HT1080 (cell line): ENCODE measurements around the gene RNMT. TPM values are rescaled to one million over a fixed set of nuclear protein-coding genes. Genes with fewer than 3 reads are reported as not detected.
"Not testable (repeated sequence)": the region's sequence is repeated elsewhere in the genome, so short reads cannot be mapped to it uniquely, and the experiment has no call there.

ENCODE experiments used
- DNase-seq: peaks from one replicate; pipeline ENCODE4 v3.0.0-alpha.2; 2015; ENCODE audit warnings: low read depth
- total RNA-seq: library from RNA; depleted of rRNA; stranded (reverse); fragments of >200 nt; shearing (Covaris generic); gene quantifications from 2 replicates; pipeline ENCODE4 v1.2.3, GENCODE V29; 2014

RNMT gene
- total RNA-seq, 1 experiment from 2014 or later = 35.1 TPM

DNA sequence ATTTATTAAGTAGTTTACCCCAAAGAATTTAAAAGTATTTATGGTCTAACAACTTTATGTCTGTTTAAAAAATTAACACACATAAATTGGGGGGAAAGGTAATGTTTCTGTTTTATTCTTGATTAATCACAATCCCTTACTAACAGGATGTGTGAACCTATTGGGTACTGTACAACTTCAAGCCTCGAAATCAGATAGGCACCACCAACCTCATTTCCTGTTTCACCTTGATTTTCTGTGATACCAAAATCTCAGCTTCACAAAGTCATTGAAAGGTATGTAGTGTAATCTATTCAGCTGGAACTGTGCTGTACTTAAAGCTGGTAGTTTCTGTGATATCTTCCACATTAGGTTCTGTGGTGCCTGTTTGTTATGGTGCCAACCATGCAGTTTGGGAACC is 4.0 kb downstream of the RNMT start:
- DNase-seq = no peak

DNA sequence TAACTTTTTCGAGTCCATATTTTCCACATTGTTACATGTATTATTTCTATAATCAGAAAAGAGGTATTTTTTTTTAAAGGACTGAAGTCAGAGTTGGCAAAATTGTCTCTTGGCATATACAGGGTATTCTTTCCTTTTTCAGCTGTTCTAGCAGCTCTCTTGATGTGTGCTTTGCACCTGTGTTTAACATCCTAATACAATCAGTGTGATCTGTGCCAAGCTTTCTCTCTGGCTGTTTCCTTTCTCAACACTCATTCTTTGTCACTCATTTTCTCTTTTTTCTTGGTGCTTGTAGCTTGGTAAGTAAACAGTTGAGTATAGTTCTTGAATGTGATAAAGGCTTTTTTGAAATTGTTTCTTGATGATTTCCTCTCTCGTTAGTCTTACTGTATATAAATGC is 9.2 kb downstream of the RNMT start:
- no peak for DNase-seq

DNA sequence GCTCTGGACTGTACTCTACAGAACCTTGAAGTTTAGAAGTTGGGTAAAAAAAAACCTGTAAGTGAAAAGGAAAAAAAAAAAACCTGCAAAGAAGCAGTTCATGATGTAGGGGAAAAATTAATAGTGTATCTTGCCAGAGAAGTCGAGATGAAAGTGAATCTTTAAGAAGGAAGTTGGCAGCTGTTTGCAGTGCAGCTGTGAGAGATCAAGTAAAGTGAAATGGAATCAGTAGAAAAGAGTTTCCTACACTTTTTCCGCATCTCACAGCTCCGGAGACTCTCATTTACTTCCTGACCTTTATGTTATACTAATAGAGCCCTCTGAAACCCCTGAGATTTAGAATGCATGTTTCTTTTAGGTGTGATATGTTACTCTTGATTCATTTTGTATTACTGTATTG is 19.2 kb downstream of the RNMT start:
- DNase-seq = no peak

DNA sequence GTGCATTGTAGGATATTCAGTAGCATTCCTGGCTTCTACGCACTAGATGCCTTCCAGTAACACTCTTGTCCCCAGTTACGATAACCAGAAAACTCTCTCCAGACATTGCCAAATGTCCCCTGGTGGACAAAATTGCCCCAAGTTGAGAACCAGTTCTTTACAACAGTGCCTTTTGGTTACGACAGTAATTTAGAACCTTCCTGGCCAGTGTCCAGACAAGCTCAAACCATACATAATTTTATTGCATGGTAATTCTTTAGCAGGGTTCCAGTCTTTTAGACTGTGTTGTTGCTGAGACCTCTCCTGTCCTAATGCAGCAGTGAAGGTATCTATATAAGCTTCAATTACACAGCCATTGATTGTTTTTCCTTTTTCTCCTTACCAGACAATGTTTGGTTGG is 20.2 kb downstream of the RNMT start:
- no peak for DNase-seq

DNA sequence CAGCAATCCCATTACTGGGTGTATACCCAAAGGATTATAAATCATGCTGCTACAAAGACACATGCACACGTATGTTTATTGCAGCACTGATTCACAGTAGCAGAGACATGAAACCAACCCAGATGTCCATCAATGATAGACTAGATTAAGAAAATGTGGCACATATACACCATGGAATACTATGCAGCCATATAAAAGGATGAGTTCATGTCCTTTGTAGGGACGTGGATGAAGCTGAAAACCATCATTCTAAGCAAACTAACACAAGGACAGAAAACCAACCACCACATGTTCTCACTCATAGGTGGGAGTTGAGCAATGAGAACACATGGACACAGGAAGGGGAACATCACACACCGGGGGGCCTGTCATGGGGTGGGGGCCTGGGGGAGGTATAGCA is 25.1 kb downstream of the RNMT start:
- DNase-seq = not testable (repeated sequence)

DNA sequence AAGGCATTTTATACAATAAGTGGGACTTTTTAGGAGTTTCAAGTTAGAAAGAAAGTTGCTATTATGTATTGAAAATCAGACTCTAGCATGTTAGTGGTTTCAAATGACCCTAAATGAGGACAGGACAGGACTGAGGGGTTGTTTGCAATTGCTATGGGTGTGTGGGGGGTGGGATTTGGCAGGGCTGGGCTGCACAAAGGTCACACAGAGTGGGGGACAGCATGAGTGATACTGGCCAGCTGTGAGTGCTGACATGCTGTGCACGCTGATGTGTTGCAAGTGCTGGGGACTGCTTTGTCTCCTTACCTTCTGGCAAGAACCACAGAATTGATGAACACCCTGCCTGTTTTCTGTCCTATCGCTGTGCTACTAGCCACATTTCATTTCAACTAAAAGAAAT is 29.8 kb downstream of the RNMT start:
- no peak for DNase-seq

DNA sequence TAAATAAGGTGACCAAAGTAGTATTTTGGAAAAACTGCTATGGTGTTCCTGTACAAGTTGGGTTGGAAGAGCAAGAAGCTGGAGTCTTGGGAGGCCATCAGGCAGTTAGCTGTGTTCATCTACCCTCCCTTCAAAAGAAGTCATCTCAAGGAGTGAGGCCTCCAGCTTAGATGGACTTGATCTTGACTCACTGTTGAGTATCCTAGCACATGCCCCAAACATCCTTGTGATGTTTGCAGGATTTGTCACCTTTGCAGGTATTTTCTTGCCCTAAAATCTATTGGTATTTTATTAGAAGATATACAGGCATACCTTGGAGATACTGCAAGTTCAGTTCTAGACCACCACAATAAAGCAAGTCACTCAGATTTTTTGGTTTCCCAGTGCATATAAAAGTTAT is 30.2 kb downstream of the RNMT start:
- no peak for DNase-seq

DNA sequence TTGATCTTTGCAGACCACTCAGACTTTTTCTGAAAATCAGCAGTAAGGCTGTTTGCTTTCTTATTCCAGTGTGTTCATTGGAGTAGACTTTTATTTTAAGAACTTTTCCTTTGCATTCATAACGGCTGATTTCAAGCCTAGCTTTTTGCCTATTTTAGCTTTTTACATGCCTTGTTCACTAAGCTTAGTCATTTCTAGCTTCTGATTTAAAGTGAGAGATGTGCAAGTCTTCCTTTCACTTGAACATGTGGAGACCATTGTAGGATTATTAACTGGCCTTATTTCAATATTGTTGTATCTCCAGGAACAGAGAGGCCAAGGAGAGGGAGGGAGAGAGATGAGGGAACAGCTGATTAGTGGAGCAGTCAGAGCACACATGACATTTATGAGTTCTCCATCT is 32.1 kb downstream of the RNMT start:
- no peak for DNase-seq

DNA sequence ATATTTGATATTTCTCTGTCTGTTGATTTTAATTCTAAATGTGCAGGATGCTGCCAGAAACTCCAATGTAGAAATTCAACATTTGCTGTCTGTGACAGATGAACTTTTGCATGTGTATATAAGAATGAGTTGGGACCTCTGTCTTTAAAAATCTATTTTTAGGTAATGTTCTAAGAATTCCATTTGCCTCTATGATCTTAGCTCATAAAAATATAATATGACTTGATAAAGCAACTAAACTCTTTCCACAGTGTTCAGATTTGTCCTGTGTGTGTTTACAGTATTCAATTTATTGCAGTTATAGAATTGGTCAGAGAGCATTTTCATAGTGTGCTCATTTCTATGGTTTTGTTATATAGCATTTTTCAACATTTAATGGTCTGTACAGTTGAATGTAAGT is 33.6 kb downstream of the RNMT start:
- DNase-seq = no peak

DNA sequence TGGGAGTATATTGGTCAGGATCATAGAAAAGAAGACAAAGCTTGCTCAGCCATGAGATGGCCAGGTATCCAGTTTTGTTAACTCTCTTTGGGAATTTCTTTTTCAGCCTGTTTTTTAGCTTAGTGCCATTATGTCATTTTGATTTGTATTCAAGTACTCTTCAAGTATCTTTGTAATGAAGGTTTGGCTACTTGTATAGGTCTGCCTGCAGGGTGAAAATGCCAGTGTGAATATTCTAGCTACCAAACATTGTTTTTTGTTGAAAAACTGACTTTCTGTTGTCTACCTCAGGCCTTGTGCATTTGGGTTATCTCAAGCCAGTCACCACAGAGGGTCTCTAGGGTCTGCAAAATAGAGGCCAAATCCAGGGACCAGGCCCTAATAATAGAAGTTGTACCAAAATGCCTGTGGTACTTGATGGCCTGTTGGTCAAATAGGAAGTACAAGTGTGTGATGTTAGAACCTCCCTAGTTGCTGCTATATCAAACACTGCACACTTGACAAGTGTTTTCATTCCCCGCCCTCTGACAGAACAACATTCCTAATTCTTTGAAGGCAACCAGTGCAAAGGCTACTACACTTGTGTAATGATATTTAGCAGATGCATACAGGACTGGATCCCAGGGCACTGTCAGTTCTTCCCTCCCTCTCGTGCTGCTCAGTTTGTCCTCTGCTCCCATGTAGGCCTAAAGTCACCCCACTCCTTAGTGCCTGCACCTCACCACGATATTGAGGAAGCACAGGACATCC is 36.4 kb downstream of the RNMT start:
- DNase-seq = no peak

DNA sequence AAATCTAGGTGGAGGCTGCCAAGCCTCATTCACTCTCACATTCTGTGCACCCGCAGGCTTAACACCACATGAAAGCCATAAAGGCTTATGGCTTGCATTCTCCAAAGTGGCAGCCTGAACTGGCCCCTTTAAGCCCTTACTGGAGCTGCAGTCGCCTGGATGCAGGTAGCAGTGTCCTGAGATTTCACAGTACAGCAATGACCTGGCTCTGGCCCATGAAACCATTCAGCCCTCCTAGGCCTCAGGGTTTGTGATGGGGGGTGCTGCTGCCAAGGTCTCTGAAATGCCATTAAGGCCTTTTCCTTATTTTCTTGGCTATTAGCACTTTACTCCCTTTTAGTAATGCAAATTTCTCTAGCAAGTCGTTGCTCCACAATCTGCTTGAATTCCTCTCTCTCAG is 48.6 kb downstream of the RNMT start:
- no peak for DNase-seq

DNA sequence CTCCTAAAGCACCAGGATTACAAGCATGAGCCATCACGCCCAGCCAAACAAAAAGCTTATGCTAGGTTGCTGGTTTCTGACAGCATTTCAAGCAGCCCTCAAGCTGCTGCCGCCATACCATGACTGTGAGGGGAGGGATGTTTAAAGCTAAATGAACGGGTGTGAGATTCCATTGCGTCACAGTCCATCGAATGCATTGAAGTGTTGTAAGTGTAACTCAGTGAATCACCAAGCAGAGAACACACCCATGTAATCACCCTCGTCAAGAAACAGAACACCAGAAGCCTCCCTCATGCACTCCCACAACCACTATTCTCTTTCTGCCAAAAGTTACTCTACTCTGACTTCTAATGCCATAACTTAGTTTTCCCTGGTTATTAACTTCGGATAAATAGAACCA is 64.7 kb downstream of the RNMT start:
- no peak for DNase-seq

DNA sequence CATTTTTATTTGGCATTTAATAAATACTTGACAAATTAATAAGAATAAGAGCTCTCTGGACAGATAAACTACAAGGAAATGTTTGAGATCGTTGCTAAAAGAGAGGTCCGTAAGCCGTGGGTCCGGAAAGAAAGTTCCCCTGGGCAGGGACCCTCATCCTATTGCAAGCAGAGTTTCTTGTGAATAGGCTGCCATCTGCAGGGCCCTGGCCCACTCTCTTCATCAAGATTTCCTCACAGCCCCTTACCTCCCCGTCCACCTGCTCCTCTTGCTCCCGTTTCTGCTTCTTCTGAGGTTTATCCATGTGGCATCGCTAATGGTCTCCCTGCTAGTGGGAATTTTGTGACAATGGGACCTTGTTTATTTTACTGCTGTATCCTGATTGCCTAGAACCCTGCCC is 67.3 kb downstream of the RNMT start:
- no peak for DNase-seq

DNA sequence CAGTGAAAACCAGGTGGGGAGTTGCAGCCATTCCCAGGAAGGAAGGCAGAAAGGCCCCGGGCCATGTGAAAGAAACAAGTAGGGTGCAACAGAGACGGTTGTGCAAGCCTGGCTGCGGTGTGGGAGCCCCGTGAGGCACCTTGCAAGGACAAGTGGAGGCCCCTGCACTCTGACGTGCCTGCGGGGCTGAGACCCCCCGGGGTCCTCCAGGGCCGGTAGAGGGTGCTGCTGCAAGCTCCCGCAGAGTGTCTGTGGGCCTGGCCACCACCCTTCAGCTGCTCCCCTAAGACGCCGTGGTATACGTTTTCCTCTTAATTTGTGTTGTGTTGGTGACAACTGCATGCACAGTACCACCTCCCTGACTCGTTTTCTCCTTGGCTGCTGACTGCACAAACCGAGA is 70.0 kb downstream of the RNMT start:
- DNase-seq = no peak

DNA sequence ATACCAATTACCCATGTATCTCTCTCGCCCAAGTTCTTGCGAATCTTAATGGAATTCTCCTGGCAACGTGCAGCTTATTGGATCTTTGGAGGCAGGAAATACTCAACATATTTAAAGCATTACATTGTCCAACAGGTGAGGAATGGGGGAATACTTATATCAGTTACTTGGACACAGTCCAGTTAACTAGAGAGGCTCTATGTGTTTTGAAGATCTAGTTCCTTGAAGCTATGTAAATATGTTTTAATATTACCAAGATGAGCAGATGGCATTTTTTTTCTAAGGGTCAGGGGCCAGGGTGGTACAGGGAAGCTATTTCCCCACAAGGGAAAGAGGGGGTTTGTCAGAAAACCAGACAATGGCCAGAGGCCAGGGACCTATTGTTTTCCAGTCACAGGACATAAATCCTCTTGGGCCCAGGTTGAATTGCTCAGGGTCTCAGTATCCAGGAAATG is 70.7 kb downstream of the RNMT start:
- peak; percentile 57 for DNase-seq

DNA sequence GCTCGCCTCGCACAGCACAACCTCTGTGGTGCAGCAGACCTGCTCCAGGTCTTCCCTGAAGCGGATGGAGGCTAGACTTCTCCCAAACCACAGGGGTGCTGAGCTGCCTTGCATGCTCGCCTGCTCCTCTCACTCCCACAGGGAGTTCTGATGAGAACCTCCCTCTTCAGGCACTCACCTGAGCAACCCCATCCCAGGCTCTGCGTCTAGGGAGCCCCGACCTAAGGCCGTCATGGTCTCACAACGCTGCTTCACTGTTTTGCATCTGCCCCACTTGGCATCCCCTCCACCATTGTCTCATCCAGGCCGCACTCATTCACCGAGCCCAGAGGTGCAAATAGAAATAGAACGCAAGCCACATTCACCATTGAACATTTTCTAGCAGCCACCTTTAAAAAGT is 72.9 kb downstream of the RNMT start:
- DNase-seq = no peak

DNA sequence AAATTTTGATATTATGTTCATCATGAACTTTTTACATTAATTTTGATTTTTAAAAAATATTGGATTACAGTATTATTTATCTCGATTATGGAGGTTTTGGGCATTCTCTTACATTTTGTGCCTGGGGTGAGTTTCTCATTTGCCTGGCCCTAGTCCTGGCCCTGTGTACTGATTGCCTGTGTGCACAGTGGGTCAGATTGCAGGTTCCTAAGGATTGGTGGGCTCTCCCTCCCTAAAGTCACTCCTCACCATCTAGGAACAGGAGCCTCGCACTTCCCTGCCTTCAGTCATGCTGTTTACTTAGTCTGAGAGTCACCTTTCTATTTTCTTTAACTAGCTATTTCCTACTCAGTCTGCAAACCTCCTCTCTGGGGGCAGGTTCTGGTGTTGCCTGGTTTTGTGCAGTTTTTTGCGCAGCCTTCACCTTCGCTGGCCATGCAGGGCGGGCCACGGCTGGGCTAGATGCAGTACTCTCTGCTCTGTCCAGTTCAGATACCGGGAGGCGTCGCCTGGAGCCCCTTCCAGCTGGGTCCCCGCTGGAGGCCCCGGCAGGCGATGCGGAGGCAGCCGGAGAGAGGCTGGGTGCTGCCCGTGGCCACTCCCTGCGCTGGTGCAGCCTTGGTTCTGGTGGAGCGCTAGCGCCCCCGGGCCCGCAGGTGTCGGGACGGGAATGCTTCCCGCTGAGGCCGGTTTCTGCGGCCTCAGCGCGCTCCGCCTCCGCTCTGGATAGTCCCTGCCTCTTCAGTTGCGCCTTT is 74.2 kb downstream of the RNMT start:
- peak; percentile 64 for DNase-seq

DNA sequence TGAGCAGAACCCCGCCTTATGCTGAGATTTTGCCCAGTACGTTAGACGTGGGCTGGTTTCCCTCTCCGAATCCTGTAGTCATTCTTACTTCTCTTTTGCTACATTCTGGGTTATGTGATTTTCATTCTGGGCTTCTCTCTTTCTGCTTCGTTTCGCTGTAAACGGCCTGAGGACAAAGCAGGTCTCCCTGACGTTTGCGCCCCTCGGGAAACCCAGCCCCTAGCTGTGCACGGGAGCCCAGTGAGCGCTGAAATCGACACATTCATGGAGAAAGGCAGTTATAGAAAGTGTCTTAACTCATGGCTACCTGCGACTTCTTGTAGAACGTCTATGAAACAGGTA is 74.8 kb downstream of the RNMT start:
- DNase-seq = no peak

DNA sequence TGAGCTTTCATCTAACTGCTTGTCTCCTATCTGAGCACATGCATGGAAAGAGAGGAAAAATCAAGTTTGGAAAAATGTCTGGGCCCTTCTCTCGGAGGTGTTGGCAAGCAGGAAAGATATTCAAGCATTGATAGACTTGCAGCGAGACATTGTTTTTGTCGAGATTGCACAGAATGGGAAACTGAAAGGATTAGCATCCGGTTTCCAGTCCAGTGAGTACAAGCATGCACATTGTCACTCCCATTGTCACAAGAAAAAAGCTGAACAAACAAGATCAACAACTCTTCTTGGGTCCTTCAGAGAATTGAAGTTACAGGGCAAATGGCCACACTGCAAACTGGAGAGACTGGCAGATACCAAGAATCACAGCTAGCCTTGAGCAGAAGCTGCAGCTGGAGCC is 77.8 kb downstream of the RNMT start:
- no peak for DNase-seq

DNA sequence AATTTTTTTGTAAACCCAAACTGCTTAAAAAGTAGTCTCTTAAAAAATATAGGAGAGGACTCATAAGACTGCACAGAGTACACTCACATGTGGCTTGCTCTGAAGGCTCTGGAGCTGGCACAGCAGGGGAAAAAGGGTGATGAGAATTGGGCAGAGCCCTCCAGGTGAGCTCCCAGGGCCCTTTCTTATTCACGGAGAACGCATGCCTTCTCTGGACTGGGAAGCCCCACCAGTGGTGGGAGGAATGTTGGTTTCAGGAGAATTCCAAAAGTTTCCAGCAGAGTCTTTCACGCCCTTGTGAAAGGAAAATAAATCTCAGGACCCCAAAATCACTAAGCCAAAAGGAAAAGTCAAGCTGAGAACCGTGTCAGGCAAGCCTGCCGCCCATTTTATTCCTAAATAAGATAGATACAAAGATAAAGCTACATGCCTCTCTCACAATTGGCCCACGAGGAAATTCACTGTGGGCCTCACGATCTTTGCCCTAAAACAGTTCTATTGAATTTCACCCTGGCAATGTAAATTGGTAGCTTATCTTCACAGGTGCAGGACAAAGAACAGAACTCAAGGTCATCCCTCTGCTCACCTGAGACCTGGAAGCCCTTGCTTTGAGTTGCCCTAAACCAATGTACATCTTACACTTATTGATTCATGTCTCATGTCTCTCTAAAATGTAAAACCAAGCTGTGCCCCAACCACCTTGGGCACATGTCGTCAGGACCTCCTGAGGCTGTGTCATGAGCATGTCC is 82.0 kb downstream of the RNMT start:
- no peak for DNase-seq

DNA sequence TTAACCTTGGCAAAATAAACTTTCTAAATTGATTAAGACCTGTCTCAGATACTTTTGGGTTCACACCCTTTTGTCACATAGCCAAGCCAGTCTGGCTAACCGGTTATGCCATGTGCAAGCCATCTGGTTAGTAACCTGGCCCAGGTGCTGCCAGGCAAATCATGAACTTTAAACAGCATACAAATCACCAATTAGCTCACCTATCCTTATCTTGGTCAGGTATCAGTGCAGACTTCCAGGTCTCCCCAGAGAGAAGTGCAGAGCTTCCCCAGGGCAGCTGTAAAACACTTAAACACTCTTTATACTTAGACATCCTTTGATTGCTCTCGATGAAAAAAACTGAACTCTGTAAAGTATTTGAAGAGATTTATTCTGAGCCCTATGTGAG is 82.6 kb downstream of the RNMT start:
- no peak for DNase-seq

DNA sequence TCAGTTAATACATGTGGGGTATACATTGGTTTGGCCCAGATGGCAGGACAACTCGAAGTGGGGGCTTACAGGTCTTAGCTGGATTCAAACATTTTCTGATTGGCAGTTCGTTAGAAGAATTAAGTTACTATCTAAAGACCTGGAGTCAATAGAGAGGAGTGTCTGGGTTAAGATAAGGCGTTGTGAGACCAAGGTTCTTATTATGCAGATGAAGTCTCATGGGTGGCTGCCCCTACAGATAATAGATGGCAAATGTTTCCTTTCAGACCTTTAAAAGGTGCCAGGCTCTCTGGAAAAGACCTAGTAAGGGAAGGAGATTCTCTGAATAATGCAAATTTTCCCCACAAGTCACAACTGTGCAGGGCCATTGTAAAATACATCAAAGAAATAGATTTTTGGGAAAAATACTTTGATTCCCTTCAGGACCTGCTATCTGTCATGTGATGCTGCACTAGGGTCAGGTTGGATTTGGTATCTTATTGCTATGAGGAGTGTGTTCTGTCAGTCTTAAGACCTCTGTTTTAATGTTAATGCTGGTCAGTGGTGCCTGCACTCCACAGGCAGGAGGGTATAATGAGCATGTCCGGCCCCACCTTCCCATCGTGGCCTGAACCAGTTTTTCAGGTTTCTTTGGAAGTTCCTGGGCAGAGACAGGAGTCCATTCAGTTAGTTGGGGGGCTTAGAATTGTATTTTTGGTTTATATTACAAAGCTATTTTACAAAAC is 83.2 kb downstream of the RNMT start:
- no peak for DNase-seq
